Liver (tissue), 9 donors: Measurements from ENCODE around the gene KCNQ1. TPM values are rescaled to one million over a fixed set of nuclear protein-coding genes. Genes with fewer than 3 reads are reported as not detected.

Experiments
- DNase-seq: peaks from one replicate; pipeline ENCODE4 v3.0.0-alpha.2; 2017; ENCODE audit warnings: low spot score
- H3K27ac ChIP-seq, 2 donors: one replicate each; pipeline ENCODE4 v1.7.0; 2013; ENCODE audit warnings: inconsistent platforms in 2 of 2, low read length in 2 of 2, control low read depth in 1 of 2, low read depth in 1 of 2, mild to moderate bottlenecking in 1 of 2
- H3K27me3 ChIP-seq, 4 donors: one replicate each; pipeline versions ENCODE4 v1.6.1 to v1.7.0; 2013; ENCODE audit warnings: low read length in 3 of 4, inconsistent platforms in 1 of 4, mild to moderate bottlenecking in 1 of 4, moderate library complexity in 1 of 4; ENCODE audit not compliant: control insufficient read depth in 4 of 4, insufficient read depth in 4 of 4
- H3K36me3 ChIP-seq, 4 donors: one replicate each; pipeline versions ENCODE4 v1.6.1 to v1.7.0; 2013; ENCODE audit warnings: low read length in 3 of 4, mild to moderate bottlenecking in 3 of 4, low read depth in 1 of 4, moderate library complexity in 1 of 4; ENCODE audit not compliant: control insufficient read depth in 4 of 4, insufficient read depth in 3 of 4
- H3K4me1 ChIP-seq, 4 donors: one replicate each; pipeline versions ENCODE4 v1.6.1 to v1.7.0; 2013; ENCODE audit warnings: low read length in 3 of 4, mild to moderate bottlenecking in 3 of 4, moderate library complexity in 1 of 4; ENCODE audit not compliant: control insufficient read depth in 4 of 4, insufficient read depth in 4 of 4
- H3K4me3 ChIP-seq, 3 donors: one replicate each; pipeline versions ENCODE4 v1.6.1 to v1.7.0; 2013; ENCODE audit warnings: low read length in 3 of 3, control low read depth in 1 of 3, low read depth in 1 of 3, mild to moderate bottlenecking in 1 of 3
- H3K9ac ChIP-seq, 2 donors: one replicate each; pipeline ENCODE4 v1.7.0; 2013; ENCODE audit warnings: low read length in 2 of 2, mild to moderate bottlenecking in 2 of 2, moderate library complexity in 2 of 2, control low read depth in 1 of 2, low read depth in 1 of 2
- H3K9me3 ChIP-seq, 4 donors: one replicate each; pipeline versions ENCODE4 v1.6.1 to v1.7.0; 2013; ENCODE audit warnings: low read length in 3 of 4; ENCODE audit not compliant: control insufficient read depth in 4 of 4
- EGR1 ChIP-seq, 2 donors: IDR thresholded peaks; 2 replicates each; pipeline ENCODE4 v1.6.1; 2016 to 2018; ENCODE audit warnings: antibody characterized with exemption in 2 of 2, low read depth in 2 of 2
- FOXA1 ChIP-seq: IDR thresholded peaks from 2 replicates; pipeline ENCODE4 v1.6.1; 2016; ENCODE audit warnings: antibody characterized with exemption
- FOXA2 ChIP-seq: IDR thresholded peaks from 2 replicates; pipeline ENCODE4 v1.6.1; 2016; ENCODE audit warnings: antibody characterized with exemption
- GABPA ChIP-seq, 2 donors: IDR thresholded peaks in 1 of 2; conservative IDR thresholded peaks in 1 of 2; 2 replicates each; pipeline ENCODE4 v1.6.1; 2016; ENCODE audit warnings: antibody characterized with exemption in 2 of 2, mild to moderate bottlenecking in 1 of 2, moderate library complexity in 1 of 2
- HNF4A ChIP-seq, 2 donors: conservative IDR thresholded peaks; 2 replicates each; pipeline ENCODE4 v1.6.1; 2016; ENCODE audit warnings: antibody characterized with exemption in 2 of 2, mild to moderate bottlenecking in 2 of 2
- HNF4G ChIP-seq: IDR thresholded peaks from 2 replicates; pipeline ENCODE4 v1.6.1; 2016; ENCODE audit warnings: antibody characterized with exemption
- JUND ChIP-seq, 2 donors: IDR thresholded peaks; 2 replicates each; pipeline ENCODE4 v1.6.1; 2016; ENCODE audit warnings: antibody characterized with exemption in 2 of 2
- NR2F2 ChIP-seq: IDR thresholded peaks from 2 replicates; pipeline ENCODE4 v1.6.1; 2016; ENCODE audit warnings: antibody characterized with exemption
- RAD21 ChIP-seq, 2 donors: IDR thresholded peaks; 2 replicates each; pipeline ENCODE4 v1.6.1; 2016; ENCODE audit warnings: antibody characterized with exemption in 2 of 2, mild to moderate bottlenecking in 2 of 2
- RXRA ChIP-seq, 2 donors: IDR thresholded peaks; 2 replicates each; pipeline ENCODE4 v1.6.1; 2017 to 2018; ENCODE audit warnings: antibody characterized with exemption in 2 of 2, mild to moderate bottlenecking in 1 of 2
- SP1 ChIP-seq: IDR thresholded peaks from 2 replicates; pipeline ENCODE4 v1.6.1; 2018; ENCODE audit warnings: antibody characterized with exemption, mild to moderate bottlenecking
- TAF1 ChIP-seq: conservative IDR thresholded peaks from 2 replicates; pipeline ENCODE4 v1.6.1; 2016; ENCODE audit warnings: antibody characterized with exemption, mild to moderate bottlenecking
- YY1 ChIP-seq: IDR thresholded peaks from 2 replicates; pipeline ENCODE4 v1.6.1; 2016; ENCODE audit warnings: antibody characterized with exemption, mild to moderate bottlenecking
- WGBS: extraction: QIAGEN DNeasy Blood & Tissue Kit; methylation state at CpG from one replicate; pipeline ENCODE4 v1.1.7; 2013; 5-methylcytosine and 5-hydroxymethylcytosine counted together
- polyA plus RNA-seq, 2 donors: library from polyadenylated mRNA; stranded (reverse) in 1 of 2; unstranded in 1 of 2; fragments of 200-250 nt in 1 of 2; fragments of >200 nt in 1 of 2; fragmentation: Nextera tagmentation in 1 of 2; extraction: Ambion mirVana in 1 of 2; gene quantifications; one replicate each; pipeline versions ENCODE4 v1.2.1 to v1.2.3, GENCODE V29; 2013 to 2015
- total RNA-seq, 2 donors: library from RNA; depleted of rRNA; stranded (reverse); fragments of >200 nt; gene quantifications; one replicate each; pipeline ENCODE4 v1.2.3, GENCODE V29; 2014
- TF ChIP-seq, protein P1 (sequence below): IDR thresholded peaks from 2 replicates; pipeline ENCODE4 v1.6.1; 2016; ENCODE audit warnings: antibody characterized with exemption
- TF ChIP-seq, protein P2 (sequence below): IDR thresholded peaks from 2 replicates; pipeline ENCODE4 v1.6.1; 2016; ENCODE audit warnings: antibody characterized with exemption
- TF ChIP-seq, protein P3 (sequence below): fragments of 150-350 bp; IDR thresholded peaks from 2 replicates; pipeline ENCODE4 v1.5.1; 2017; ENCODE audit warnings: improper control_type of control experiment, low read depth, low read length; ENCODE audit not compliant: missing input control
- TF ChIP-seq, protein P4 (sequence below): IDR thresholded peaks from 2 replicates; pipeline ENCODE4 v1.6.1; 2016; ENCODE audit warnings: antibody characterized with exemption
- TF ChIP-seq, protein P5 (sequence below): IDR thresholded peaks from 2 replicates; pipeline ENCODE4 v1.6.1; 2016; ENCODE audit warnings: antibody characterized with exemption, mild to moderate bottlenecking
- donor health status: healthy.
- donor health status: healthy.
- donor health status: healthy.
- donor health status: healthy.
- donor health status: healthy.

The KCNQ1 gene
- total and polyA plus RNA-seq, 4 donors: 0.31 to 2.2 (median 1.5) TPM

DNA sequence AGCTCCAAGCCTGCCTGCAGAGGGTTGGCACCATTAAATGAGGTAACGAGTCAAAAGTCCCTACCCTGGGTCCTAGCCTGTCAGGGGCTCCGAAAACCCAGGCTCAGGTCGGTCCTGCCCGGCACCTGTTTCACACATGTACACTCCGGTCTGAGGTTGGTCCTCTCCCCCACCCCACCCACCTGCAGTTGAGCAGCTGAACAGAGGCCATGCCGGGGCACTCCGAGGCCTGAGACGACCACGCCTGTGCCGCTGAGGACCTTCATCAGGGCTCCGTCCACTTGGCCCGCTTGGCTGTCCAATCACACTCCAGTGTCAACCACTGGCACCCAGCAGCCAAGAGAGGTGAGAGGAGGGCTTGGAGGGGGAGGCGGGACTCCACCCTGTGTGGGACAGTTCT, 42.7 kb upstream of the KCNQ1 start:
- peaks cover 5 to 41% (median 37%) of the 10 kb centered on the region in 4 donors for H3K4me1 ChIP-seq
- no peak overlapping the region for H3K27ac ChIP-seq
- no peaks in the 10 kb centered on the region for H3K9me3 ChIP-seq
- no peaks in the 10 kb centered on the region for H3K27me3 ChIP-seq
- H3K9ac ChIP-seq: no peak overlapping the region
- peaks cover 4 to 24% (median 8%) of the 10 kb centered on the region in 4 donors for H3K36me3 ChIP-seq
- WGBS: 94% methylated on average over 13 of the region's 13 CpGs
- no peak for DNase-seq
- peak overlapping the region in 1 of 3 donors; percentile 91 for H3K4me3 ChIP-seq
- no peak for TF ChIP-seq RXRA (IDR thresholded peaks at IDR 0.05)
- no peak for TF ChIP-seq TAF1
- TF ChIP-seq, protein P1, sequence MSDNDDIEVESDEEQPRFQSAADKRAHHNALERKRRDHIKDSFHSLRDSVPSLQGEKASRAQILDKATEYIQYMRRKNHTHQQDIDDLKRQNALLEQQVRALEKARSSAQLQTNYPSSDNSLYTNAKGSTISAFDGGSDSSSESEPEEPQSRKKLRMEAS: no peak
- no peak for TF ChIP-seq SP1
- TF ChIP-seq, protein P2, sequence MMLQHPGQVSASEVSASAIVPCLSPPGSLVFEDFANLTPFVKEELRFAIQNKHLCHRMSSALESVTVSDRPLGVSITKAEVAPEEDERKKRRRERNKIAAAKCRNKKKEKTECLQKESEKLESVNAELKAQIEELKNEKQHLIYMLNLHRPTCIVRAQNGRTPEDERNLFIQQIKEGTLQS: no peak
- TF ChIP-seq HNF4A (conservative IDR thresholded peaks at IDR 0.05): no peak
- TF ChIP-seq JUND (IDR thresholded peaks at IDR 0.05): no peak
- TF ChIP-seq YY1: no peak
- no peak for TF ChIP-seq HNF4G
- no peak for TF ChIP-seq GABPA (IDR thresholded peaks at IDR 0.05 in 1 of 2, conservative IDR thresholded peaks at IDR 0.05 in 1 of 2)

DNA sequence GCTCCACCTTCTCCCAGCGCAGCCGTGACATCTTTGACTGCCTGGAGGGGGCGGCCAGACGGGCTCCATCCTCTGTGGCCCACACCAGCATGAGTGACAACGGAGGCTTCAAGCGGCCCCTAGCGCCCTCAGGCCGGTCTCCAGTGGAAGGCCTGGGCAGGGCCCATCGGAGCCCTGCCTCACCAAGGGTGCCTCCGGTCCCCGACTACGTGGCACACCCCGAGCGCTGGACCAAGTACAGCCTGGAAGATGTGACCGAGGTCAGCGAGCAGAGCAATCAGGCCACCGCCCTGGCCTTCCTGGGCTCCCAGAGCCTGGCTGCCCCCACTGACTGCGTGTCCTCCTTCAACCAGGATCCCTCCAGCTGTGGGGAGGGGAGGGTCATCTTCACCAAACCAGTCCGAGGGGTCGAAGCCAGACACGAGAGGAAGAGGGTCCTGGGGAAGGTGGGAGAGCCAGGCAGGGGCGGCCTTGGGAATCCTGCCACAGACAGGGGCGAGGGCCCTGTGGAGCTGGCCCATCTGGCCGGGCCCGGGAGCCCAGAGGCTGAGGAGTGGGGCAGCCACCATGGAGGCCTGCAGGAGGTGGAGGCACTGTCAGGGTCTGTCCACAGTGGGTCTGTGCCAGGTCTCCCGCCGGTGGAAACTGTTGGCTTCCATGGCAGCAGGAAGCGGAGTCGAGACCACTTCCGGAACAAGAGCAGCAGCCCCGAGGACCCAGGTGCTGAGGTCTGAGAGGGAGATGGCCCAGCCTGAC, 41.7 kb upstream of the KCNQ1 start:
- 93% methylated on average over 31 of the region's 31 CpGs for WGBS
- DNase-seq: no peak
- TF ChIP-seq RAD21 (IDR thresholded peaks at IDR 0.05) (no peak), TAF1 (no peak), EGR1 (IDR thresholded peaks at IDR 0.05; ENCODE audit: low read depth in 2 of 2) (no peak), RXRA (IDR thresholded peaks at IDR 0.05) (no peak), FOXA1 (no peak), NR2F2 (no peak), YY1 (no peak), GABPA (IDR thresholded peaks at IDR 0.05 in 1 of 2, conservative IDR thresholded peaks at IDR 0.05 in 1 of 2) (no peak), FOXA2 (no peak), SP1 (no peak), HNF4G (no peak), HNF4A (conservative IDR thresholded peaks at IDR 0.05) (no peak), JUND (IDR thresholded peaks at IDR 0.05) (no peak)
- TF ChIP-seq, protein P3, sequence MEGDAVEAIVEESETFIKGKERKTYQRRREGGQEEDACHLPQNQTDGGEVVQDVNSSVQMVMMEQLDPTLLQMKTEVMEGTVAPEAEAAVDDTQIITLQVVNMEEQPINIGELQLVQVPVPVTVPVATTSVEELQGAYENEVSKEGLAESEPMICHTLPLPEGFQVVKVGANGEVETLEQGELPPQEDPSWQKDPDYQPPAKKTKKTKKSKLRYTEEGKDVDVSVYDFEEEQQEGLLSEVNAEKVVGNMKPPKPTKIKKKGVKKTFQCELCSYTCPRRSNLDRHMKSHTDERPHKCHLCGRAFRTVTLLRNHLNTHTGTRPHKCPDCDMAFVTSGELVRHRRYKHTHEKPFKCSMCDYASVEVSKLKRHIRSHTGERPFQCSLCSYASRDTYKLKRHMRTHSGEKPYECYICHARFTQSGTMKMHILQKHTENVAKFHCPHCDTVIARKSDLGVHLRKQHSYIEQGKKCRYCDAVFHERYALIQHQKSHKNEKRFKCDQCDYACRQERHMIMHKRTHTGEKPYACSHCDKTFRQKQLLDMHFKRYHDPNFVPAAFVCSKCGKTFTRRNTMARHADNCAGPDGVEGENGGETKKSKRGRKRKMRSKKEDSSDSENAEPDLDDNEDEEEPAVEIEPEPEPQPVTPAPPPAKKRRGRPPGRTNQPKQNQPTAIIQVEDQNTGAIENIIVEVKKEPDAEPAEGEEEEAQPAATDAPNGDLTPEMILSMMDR: no peak
- TF ChIP-seq, protein P1: no peak
- TF ChIP-seq, protein P4, sequence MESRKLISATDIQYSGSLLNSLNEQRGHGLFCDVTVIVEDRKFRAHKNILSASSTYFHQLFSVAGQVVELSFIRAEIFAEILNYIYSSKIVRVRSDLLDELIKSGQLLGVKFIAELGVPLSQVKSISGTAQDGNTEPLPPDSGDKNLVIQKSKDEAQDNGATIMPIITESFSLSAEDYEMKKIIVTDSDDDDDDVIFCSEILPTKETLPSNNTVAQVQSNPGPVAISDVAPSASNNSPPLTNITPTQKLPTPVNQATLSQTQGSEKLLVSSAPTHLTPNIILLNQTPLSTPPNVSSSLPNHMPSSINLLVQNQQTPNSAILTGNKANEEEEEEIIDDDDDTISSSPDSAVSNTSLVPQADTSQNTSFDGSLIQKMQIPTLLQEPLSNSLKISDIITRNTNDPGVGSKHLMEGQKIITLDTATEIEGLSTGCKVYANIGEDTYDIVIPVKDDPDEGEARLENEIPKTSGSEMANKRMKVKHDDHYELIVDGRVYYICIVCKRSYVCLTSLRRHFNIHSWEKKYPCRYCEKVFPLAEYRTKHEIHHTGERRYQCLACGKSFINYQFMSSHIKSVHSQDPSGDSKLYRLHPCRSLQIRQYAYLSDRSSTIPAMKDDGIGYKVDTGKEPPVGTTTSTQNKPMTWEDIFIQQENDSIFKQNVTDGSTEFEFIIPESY: no peak
- TF ChIP-seq, protein P2: no peak
- TF ChIP-seq, protein P5, sequence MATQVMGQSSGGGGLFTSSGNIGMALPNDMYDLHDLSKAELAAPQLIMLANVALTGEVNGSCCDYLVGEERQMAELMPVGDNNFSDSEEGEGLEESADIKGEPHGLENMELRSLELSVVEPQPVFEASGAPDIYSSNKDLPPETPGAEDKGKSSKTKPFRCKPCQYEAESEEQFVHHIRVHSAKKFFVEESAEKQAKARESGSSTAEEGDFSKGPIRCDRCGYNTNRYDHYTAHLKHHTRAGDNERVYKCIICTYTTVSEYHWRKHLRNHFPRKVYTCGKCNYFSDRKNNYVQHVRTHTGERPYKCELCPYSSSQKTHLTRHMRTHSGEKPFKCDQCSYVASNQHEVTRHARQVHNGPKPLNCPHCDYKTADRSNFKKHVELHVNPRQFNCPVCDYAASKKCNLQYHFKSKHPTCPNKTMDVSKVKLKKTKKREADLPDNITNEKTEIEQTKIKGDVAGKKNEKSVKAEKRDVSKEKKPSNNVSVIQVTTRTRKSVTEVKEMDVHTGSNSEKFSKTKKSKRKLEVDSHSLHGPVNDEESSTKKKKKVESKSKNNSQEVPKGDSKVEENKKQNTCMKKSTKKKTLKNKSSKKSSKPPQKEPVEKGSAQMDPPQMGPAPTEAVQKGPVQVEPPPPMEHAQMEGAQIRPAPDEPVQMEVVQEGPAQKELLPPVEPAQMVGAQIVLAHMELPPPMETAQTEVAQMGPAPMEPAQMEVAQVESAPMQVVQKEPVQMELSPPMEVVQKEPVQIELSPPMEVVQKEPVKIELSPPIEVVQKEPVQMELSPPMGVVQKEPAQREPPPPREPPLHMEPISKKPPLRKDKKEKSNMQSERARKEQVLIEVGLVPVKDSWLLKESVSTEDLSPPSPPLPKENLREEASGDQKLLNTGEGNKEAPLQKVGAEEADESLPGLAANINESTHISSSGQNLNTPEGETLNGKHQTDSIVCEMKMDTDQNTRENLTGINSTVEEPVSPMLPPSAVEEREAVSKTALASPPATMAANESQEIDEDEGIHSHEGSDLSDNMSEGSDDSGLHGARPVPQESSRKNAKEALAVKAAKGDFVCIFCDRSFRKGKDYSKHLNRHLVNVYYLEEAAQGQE: no peak
- H3K4me3 ChIP-seq: no peak overlapping the region
- no peaks in the 10 kb centered on the region for H3K9me3 ChIP-seq
- H3K27me3 ChIP-seq: no peaks in the 10 kb centered on the region
- peaks cover 2 to 22% (median 5%) of the 10 kb centered on the region in 4 donors for H3K36me3 ChIP-seq
- no peak overlapping the region for H3K27ac ChIP-seq
- H3K4me1 ChIP-seq: peaks cover 5 to 32% (median 29%) of the 10 kb centered on the region in 4 donors
- H3K9ac ChIP-seq: no peak overlapping the region
